K562 (cell line): ENCODE results near the gene AIG1. TPM values are rescaled to one million over a fixed set of nuclear protein-coding genes. Genes with fewer than 3 reads are reported as not detected.
A peak's percentile ranks its signal among the peaks of the same experiment; 100 is the strongest.

Source experiments
- ATAC-seq: fragments of 200-7000 bp; cut with Tn5 transposase; 3 replicates; pipeline ENCODE4 v1.9.1; 2020; ENCODE audit warnings: moderate library complexity
- BruUV-seq: library from RNA; stranded (reverse); fragments of 400-500 nt; replicated peaks from 2 replicates; lab custom pipeline; 2021; lab: Mats Ljungman, UMichigan
- CTCF ChIA-PET: fragments of 300-600 bp; formaldehyde crosslinking; extraction: SDS; loops from one replicate; lab custom pipeline; 2021; ENCODE audit warnings: low intra/inter-chr PET ratio; lab: Yijun Ruan, JAX
- POLR2A ChIA-PET: fragments of 300-600, 350-650 bp; sonication (Branson Sonifier 250); formaldehyde crosslinking; extraction: SDS; loops from one replicate; lab custom pipeline; 2021; ENCODE audit warnings: antibody characterized with exemption, inconsistent platforms; lab: Yijun Ruan, JAX
- DNase-seq, 4 experiments: peaks; one replicate each; pipeline versions ENCODE4 v3.0.0 to v3.0.0-alpha.2; 2011 to 2018; ENCODE audit warnings: low spot score in 3 of 4, mixed read lengths in 3 of 4; ENCODE audit errors: extremely low read depth in 1 of 4
- FAIRE-seq: peaks from 2 replicates; lab custom pipeline; 2011; peaks lifted over from hg19 to GRCh38; lab: Jason Lieb, UNC
- H2AFZ ChIP-seq: 2 replicates; pipeline ENCODE4 v1.6.0; 2011; ENCODE audit warnings: low read depth, low read length, control low read depth, inconsistent platforms
- H3K27ac ChIP-seq: fragments of 200-600 bp; 3 replicates; pipeline ENCODE4 v1.8.0; 2011; ENCODE audit warnings: low read depth, mild to moderate bottlenecking, control low read depth, inconsistent platforms, low read length, moderate library complexity, mixed read lengths; ENCODE audit errors: extremely low read depth
- H3K27me3 ChIP-seq, 2 experiments: fragments of 300-600 bp in 1 of 2; 2 replicates in 1 of 2; 3 replicates in 1 of 2; pipeline versions ENCODE4 v1.6.0 to v1.8.0; 2011; ENCODE audit warnings: inconsistent platforms in 2 of 2, low read length in 2 of 2, mild to moderate bottlenecking in 1 of 2, mixed read lengths in 1 of 2, moderate library complexity in 1 of 2; ENCODE audit not compliant: control insufficient read depth in 2 of 2, insufficient read depth in 2 of 2
- H3K36me3 ChIP-seq: fragments of 300-600 bp; 3 replicates; pipeline ENCODE4 v1.8.0; 2011; ENCODE audit warnings: mild to moderate bottlenecking, low read length, inconsistent platforms; ENCODE audit not compliant: control insufficient read depth, insufficient read depth
- H3K4me1 ChIP-seq, 2 experiments: fragments of 200-600 bp in 1 of 2; replicated peaks in 1 of 2; 2 replicates in 1 of 2; 3 replicates in 1 of 2; pipeline versions ENCODE4 v1.5.1 to v1.8.0; 2011; ENCODE audit warnings: inconsistent platforms in 2 of 2, low read length in 2 of 2, mild to moderate bottlenecking in 1 of 2, mixed read lengths in 1 of 2, moderate library complexity in 1 of 2; ENCODE audit not compliant: control insufficient read depth in 2 of 2, insufficient read depth in 2 of 2
- H3K4me2 ChIP-seq: 2 replicates; pipeline ENCODE4 v1.6.1; 2011; ENCODE audit warnings: low read length, control low read depth, inconsistent platforms, mixed read lengths; ENCODE audit not compliant: insufficient read depth
- H3K4me3 ChIP-seq: fragments of 200-600 bp; sonication (generic), shearing (Covaris generic); 2 replicates; pipeline ENCODE4 v1.5.1; 2016; ENCODE audit warnings: control low read depth, inconsistent platforms
- H3K79me2 ChIP-seq: fragments of 200-600 bp; 3 replicates; pipeline ENCODE4 v1.8.0; 2011; ENCODE audit warnings: low read length, inconsistent platforms; ENCODE audit not compliant: control insufficient read depth, insufficient read depth
- H3K9ac ChIP-seq, 2 experiments: 2 replicates each; pipeline versions ENCODE4 v1.6.0 to v1.6.1; 2011; ENCODE audit warnings: low read depth in 2 of 2, low read length in 2 of 2, control low read depth in 1 of 2, inconsistent platforms in 1 of 2, mild to moderate bottlenecking in 1 of 2, mixed read lengths in 1 of 2; ENCODE audit not compliant: insufficient read depth in 1 of 2
- H3K9me1 ChIP-seq: one replicate; pipeline ENCODE4 v1.6.0; 2011; ENCODE audit warnings: inconsistent platforms, mild to moderate bottlenecking, low read length, moderate library complexity; ENCODE audit not compliant: control insufficient read depth, insufficient read depth
- H3K9me3 ChIP-seq: replicated peaks from 2 replicates; pipeline ENCODE4 v1.5.1; 2011; ENCODE audit warnings: low read depth, low read length, inconsistent platforms; ENCODE audit not compliant: control insufficient read depth, insufficient read depth
- H4K20me1 ChIP-seq: replicated peaks from 2 replicates; pipeline ENCODE4 v1.6.1; 2011; ENCODE audit warnings: low read length, inconsistent platforms, mixed read lengths; ENCODE audit not compliant: control insufficient read depth, insufficient read depth
- CBX3 ChIP-seq, 2 experiments: IDR thresholded peaks; 1 replicate in 1 of 2; 2 replicates in 1 of 2; pipeline ENCODE4 v1.6.1; 2012; ENCODE audit warnings: inconsistent platforms in 2 of 2, low read length in 2 of 2, borderline replicate concordance in 1 of 2, control low read depth in 1 of 2
- CBX5 ChIP-seq: IDR thresholded peaks from 2 replicates; pipeline ENCODE4 v1.6.1; 2014; ENCODE audit warnings: low read depth, borderline replicate concordance
- CREB3L1 ChIP-seq: fragments of 450-650 bp; IDR thresholded peaks from 2 replicates; pipeline ENCODE4 v1.6.1; 2014; ENCODE audit warnings: low read depth, mild to moderate bottlenecking, moderate library complexity, borderline replicate concordance
- EHMT2 ChIP-seq: fragments of 450-650 bp; IDR thresholded peaks from 2 replicates; pipeline ENCODE4 v1.6.1; 2018; ENCODE audit warnings: antibody characterized with exemption
- GATA2 ChIP-seq: sonication (generic); formaldehyde crosslinking; IDR thresholded peaks from 2 replicates; pipeline ENCODE4 v1.4.0; 2020; ENCODE audit warnings: mild to moderate bottlenecking, missing genetic modification reagents
- HSF4 ChIP-seq: fragments of 250-450 bp; sonication (Bioruptor Pico); IDR thresholded peaks from 2 replicates; pipeline ENCODE4 v2.1.2; 2022; ENCODE audit warnings: mild to moderate bottlenecking, moderate library complexity, borderline replicate concordance
- L3MBTL2 ChIP-seq: fragments of 450-650 bp; IDR thresholded peaks from 2 replicates; pipeline ENCODE4 v1.6.1; 2016; ENCODE audit warnings: mild to moderate bottlenecking, moderate library complexity
- PYGO2 ChIP-seq: fragments of 450-650 bp; IDR thresholded peaks from 2 replicates; pipeline ENCODE4 v1.6.1; 2016; ENCODE audit warnings: mild to moderate bottlenecking, missing genetic modification characterization, moderate library complexity, missing compliant biosample characterization
- RFX1 ChIP-seq: fragments of 450-650 bp; IDR thresholded peaks from 2 replicates; pipeline ENCODE4 v1.6.1; 2016; ENCODE audit warnings: mild to moderate bottlenecking, moderate library complexity
- SRSF9 ChIP-seq: fragments of 200-400 bp; formaldehyde crosslinking; IDR thresholded peaks from 2 replicates; pipeline ENCODE4 v1.6.1; 2017; ENCODE audit warnings: low read depth, low read length, borderline replicate concordance
- TAL1 ChIP-seq: fragments of 450-650 bp; IDR thresholded peaks from 2 replicates; pipeline ENCODE4 v1.6.1; 2016; ENCODE audit warnings: mild to moderate bottlenecking
- TCFL5 ChIP-seq: fragments of 250-450 bp; sonication (Bioruptor Pico); conservative IDR thresholded peaks from 2 replicates; pipeline ENCODE4 v1.6.1; 2021; ENCODE audit warnings: mild to moderate bottlenecking, moderate library complexity, matching md5 sums
- TRIM28 ChIP-seq: fragments of 450-650 bp; IDR thresholded peaks from 2 replicates; pipeline ENCODE4 v1.6.1; 2017
- ZBTB26 ChIP-seq: fragments of 450-650 bp; formaldehyde crosslinking; IDR thresholded peaks from 2 replicates; pipeline ENCODE4 v1.4.0; 2022; ENCODE audit warnings: missing genetic modification characterization
- ZFP36 ChIP-seq: fragments of 150-350 bp; IDR thresholded peaks from 2 replicates; pipeline ENCODE4 v1.6.1; 2018; ENCODE audit warnings: low read length, low read depth; ENCODE audit not compliant: partially characterized antibody
- ZNF668 ChIP-seq: fragments of 250-450 bp; sonication (Bioruptor Pico); IDR thresholded peaks from 2 replicates; pipeline ENCODE4 v1.8.0; 2022; ENCODE audit warnings: mild to moderate bottlenecking, inconsistent platforms
- in situ Hi-C: fragments of 300-500 bp; cut with MboI; formaldehyde crosslinking; loops from 4 replicates; pipeline ENCODE4 v1.15.0; 2018; ENCODE audit warnings: inconsistent platforms, mixed read lengths
- intact Hi-C: fragments of 100-400 bp; cut with micrococcal nuclease; formaldehyde crosslinking; loops from 2 replicates; pipeline ENCODE4 v1.14.2; 2022
- polyA plus RNA-seq, 8 experiments: library from polyadenylated mRNA; depleted of rRNA in 4 of 8; stranded (reverse) in 5 of 8; unstranded in 3 of 8; fragments of >200 nt; fragmentation: Nextera tagmentation in 2 of 8; fragmentation: Illumina TruSeq in 1 of 8; extraction: Ambion mirVana in 2 of 8; extraction: Trizol in 1 of 8; gene quantifications; 2 replicates each; pipeline versions ENCODE4 v1.2.1 to v1.2.3, GENCODE V29; 2011 to 2014; ENCODE audit warnings: inconsistent platforms in 1 of 8, missing spikeins in 1 of 8
- total RNA-seq, 7 experiments: library from RNA; depleted of rRNA in 6 of 7; stranded (reverse); fragments of >200 nt in 6 of 7; fragmentation: Illumina TruSeq in 2 of 7; extraction: Trizol in 2 of 7; gene quantifications; 2 replicates each; pipeline versions ENCODE4 v1.2.1 to v1.2.3, GENCODE V29; 2011 to 2021; ENCODE audit warnings: low replicate concordance in 1 of 7
- TF ChIP-seq, protein P1 (sequence below): fragments of 200-800 bp; sonication (Bioruptor generic); IDR thresholded peaks from 2 replicates; pipeline ENCODE4 v1.6.1; 2016; ENCODE audit warnings: missing genetic modification characterization, missing compliant biosample characterization

The AIG1 gene
- total and polyA plus RNA-seq, 9 of the 15 experiments (the other 6 are each of a cell fraction or from before 2014, with no cell fraction given) = 74.8 to 333 (median 127) TPM

GRCh38 chr6:143253586-143253985 lies 192.9 kb downstream of the AIG1 start (continued):
- no peak for TF ChIP-seq CREB3L1
- no peak for TF ChIP-seq TAL1
- no peak for TF ChIP-seq SRSF9
- no peak for TF ChIP-seq HSF4 (CRISPR knock-in tag)
- TF ChIP-seq ZNF668 (CRISPR knock-in tag) = no peak
- TF ChIP-seq PYGO2 (tag) = no peak
- TF ChIP-seq TCFL5 = no peak
- TF ChIP-seq ZBTB26 (CRISPR knock-in tag) = no peak
- no peak for TF ChIP-seq RFX1
- TF ChIP-seq L3MBTL2 = no peak

- H3K9ac ChIP-seq = no peak overlapping the region
- no peaks in the 10 kb centered on the region for H3K9me1 ChIP-seq
- H3K4me2 ChIP-seq = no peak overlapping the region
- ATAC-seq (no peak), DNase-seq (peak in 1 of 4 experiments; percentile 9), FAIRE-seq (no peak)
- H2AFZ ChIP-seq = no peak overlapping the region
- no peaks in the 10 kb centered on the region for H3K27me3 ChIP-seq
- in situ Hi-C loops = no loop called here
- BruUV-seq = no TSS peak
- peaks cover 3% of the 10 kb centered on the region for H3K9me3 ChIP-seq
- H4K20me1 ChIP-seq = no peaks in the 10 kb centered on the region
- no peak overlapping the region for H3K4me3 ChIP-seq
- ChIA-PET CTCF (no interaction called here), POLR2A (no interaction called here)
- no peak overlapping the region for H3K27ac ChIP-seq
- H3K36me3 ChIP-seq = peaks cover 10% of the 10 kb centered on the region; the same call in 2 of the 3 replicates
- intact Hi-C loops = no loop called here
- no peaks in the 10 kb centered on the region for H3K4me1 ChIP-seq
- H3K79me2 ChIP-seq = no peaks in the 10 kb centered on the region
- no peak for TF ChIP-seq ZFP36
- TF ChIP-seq CBX5 = peak; percentile 81; the same call in 1 of the 2 replicates
- TF ChIP-seq GATA2 (CRISPR knock-in tag) = peak; percentile 27; the same call in 1 of the 2 replicates
- TF ChIP-seq EHMT2 = peak; percentile 70; the same call in 1 of the 2 replicates
- TF ChIP-seq, protein P1, sequence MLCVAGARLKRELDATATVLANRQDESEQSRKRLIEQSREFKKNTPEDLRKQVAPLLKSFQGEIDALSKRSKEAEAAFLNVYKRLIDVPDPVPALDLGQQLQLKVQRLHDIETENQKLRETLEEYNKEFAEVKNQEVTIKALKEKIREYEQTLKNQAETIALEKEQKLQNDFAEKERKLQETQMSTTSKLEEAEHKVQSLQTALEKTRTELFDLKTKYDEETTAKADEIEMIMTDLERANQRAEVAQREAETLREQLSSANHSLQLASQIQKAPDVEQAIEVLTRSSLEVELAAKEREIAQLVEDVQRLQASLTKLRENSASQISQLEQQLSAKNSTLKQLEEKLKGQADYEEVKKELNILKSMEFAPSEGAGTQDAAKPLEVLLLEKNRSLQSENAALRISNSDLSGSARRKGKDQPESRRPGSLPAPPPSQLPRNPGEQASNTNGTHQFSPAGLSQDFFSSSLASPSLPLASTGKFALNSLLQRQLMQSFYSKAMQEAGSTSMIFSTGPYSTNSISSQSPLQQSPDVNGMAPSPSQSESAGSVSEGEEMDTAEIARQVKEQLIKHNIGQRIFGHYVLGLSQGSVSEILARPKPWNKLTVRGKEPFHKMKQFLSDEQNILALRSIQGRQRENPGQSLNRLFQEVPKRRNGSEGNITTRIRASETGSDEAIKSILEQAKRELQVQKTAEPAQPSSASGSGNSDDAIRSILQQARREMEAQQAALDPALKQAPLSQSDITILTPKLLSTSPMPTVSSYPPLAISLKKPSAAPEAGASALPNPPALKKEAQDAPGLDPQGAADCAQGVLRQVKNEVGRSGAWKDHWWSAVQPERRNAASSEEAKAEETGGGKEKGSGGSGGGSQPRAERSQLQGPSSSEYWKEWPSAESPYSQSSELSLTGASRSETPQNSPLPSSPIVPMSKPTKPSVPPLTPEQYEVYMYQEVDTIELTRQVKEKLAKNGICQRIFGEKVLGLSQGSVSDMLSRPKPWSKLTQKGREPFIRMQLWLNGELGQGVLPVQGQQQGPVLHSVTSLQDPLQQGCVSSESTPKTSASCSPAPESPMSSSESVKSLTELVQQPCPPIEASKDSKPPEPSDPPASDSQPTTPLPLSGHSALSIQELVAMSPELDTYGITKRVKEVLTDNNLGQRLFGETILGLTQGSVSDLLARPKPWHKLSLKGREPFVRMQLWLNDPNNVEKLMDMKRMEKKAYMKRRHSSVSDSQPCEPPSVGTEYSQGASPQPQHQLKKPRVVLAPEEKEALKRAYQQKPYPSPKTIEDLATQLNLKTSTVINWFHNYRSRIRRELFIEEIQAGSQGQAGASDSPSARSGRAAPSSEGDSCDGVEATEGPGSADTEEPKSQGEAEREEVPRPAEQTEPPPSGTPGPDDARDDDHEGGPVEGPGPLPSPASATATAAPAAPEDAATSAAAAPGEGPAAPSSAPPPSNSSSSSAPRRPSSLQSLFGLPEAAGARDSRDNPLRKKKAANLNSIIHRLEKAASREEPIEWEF (CRISPR knock-in tag) = no peak
- peak; percentile 62 for TF ChIP-seq TRIM28
- TF ChIP-seq CBX3 (IDR thresholded peaks at IDR 0.05; ENCODE audit: borderline replicate concordance in 1 of 2, low read length in 2 of 2) = peak in 1 of 2 experiments; percentile 72; a peak in 1 of 3 replicates
These were observed 198.3 kb downstream of the AIG1 start for GRCh38 chr6:143258945-143259344.
